ENCODE measurements around the gene HOXA3. TPM values are rescaled to one million over a fixed set of nuclear protein-coding genes. Genes with fewer than 3 reads are reported as not detected.

HOXA3 gene
- not detected for total RNA-seq

DNA sequence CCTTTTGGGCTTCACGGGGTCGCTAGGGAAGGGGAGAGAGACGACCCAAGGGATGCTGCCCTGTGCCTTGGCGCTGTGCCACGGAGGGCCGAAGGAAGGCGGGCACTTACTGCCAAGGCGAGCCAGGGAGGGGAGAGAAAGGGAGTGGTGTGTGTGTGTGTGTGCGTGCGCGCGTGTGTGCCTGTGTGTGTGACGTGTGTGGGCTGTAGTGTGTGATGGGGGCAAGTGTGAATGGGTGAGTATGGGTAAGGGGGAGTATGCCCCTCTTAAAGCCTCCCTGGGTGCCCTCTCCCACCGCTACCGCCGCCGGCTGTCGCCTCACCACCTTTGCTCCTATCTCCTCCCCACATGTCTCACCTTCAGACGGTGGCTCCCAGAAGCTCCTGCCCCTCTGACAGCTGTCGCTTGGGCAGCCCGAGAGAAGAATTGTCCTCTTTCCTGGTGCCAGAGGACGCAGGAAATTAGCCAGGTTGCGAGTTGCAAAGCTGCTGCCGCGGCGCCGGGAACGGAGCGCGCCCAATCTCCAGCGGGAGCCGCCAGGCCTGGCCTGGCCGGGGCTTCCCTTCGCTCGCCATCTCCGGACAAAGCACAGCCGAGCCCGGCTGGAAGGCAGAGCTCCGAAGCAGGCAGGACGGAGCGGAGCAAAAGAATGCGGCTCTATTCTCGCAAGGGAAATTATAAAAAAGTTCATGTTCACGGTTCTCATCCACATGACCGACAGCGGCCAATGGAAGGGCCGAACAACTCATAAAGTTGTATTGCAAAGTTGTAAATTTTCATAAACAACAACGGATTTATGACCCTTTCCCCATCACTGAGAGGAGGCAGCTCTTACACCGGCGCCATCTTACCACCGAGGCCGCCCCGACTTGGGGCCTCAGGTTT is at the start of gene HOXA3:
HOXA3 (minus strand) TSS at position 653 of the 885 bp plus-strand sequence. CDS start 41,943 bp downstream, outside the sequence.

GRCh38 chr7:27199849-27200760 is 47.7 kb upstream of the HOXA3 start, which contains the start of gene HOXA13:
Gene HOXA13 (minus strand): TSS chr7:27200091. CDS start chr7:27200077, 14 bp downstream.

DNA sequence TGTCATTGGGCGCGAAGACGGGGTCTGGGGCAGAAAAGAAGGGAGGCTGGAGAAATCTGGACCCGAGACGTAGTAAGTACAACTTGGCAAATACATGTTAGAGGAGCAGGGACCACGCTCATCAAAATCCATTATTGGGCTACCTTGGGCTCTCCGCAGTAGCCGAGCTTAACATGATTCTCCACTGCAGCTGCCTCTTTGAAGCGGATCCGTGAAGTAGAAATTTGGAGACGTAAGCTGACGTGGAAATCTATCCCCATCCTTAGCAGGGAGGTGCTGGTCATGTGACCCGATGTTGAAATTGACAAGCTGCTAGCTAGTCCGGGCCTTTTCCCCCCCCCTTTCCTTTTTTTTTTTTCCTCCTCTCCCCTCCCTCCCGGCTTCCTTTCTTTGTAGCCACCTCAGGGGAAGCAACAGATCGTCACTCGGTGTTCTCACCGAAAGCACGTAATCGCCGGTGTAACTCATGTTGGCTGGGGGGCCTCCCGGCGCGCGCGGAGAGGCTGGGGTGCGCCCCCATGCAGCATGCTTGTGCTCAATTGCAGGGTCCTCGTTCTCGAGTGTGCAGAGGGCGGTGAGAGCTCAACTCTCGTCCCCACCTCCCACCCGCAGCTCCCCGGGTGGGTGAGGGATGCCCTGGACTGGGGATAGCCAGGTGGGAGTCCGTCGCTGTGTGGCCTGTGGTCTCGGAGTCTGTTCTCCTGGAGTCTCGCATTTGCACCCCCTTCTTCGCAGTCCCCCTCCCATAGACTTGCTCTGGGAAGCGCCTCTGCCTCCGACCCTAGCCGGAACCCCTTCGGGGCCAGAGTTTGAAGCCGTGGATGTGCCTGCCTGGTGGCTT is 32.9 kb upstream of the HOXA3 start, which contains the start of gene HOXA11:
HOXA11 (minus strand) TSS at position 220 of the 841 bp plus-strand sequence; CDS start at position 132, 88 bp downstream.

DNA sequence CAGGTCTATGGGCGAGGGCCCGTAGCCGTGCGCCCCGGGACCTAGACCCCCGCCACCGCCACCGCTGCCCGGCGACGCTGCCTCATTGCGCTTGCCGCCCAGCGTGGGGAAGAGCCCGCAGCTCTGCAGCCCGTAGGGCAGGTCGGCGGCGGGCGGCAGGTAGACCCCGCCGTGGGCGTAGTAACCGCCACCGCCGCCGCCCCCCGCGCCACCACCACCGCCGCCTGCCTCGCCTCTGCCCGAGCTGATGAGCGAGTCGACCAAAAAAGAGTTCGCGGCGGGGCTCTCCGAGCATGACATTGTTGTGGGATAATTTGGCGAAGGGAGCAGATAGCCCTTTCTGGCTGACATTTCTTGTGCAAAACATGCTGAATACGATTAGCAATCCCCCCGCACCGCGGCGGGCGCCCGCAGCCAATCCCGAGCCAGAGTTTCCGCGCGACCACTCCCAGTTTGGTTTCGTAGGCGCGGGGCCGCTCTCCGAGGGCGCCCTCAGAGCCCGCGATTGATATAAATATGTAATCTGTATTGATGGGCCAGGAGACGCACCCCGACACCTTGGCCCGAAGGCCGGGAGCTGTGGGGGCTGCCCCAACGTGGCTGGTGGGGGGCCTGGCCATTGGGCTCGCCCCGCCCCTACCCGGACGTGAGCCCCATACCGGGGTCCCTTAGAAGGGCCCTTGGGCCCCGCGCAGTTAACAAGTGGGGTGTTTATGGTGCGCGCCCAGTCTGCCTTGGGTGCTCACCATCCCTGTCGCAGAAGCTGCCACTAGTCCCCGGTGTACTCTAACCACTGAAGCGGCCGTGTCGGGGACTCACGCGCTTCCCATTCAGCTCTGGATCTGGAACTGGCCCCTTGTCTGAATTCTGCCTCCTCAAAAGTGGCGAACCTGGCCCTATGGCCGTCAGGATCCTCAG is 21.8 kb upstream of the HOXA3 start, which contains the start of gene HOXA10:
HOXA10 (minus strand) TSS at position 365 of the 918 bp plus-strand sequence; CDS start at position 351, 14 bp downstream.

DNA sequence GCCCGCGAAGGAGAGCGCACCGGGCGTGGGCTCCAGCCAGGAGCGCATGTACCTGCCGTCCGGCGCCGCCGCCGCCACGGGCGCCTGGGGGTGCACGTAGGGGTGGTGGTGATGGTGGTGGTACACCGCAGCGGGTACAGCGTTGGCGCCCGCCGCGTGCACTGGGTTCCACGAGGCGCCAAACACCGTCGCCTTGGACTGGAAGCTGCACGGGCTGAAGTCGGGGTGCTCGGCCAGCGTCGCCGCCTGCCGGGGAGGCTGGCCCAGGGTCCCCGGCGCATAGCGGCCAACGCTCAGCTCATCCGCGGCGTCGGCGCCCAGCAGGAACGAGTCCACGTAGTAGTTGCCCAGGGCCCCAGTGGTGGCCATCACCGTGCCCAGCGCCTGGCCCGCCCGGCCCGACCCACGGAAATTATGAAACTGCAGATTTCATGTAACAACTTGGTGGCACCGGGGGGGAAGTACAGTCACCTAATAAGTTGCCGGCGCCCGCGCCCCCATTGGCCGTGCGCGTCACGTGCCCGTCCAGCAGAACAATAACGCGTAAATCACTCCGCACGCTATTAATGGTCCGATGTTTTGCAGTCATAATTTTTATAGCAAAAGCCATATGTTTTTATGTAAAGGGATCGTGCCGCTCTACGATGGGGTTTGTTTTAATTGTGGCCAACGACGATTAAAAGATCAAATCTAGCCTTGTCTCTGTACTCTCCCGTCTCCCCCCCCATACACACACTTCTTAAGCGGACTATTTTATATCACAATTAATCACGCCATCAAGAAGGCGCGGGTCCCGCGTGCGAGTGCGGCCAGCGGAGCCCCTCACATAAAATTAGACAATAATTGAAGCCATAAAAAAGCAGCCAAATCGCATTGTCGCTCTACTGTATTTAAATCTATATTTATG is 13.0 kb upstream of the HOXA3 start, which contains the start of gene HOXA9:
HOXA9 (minus strand) TSS at position 449 of the 907 bp plus-strand sequence; CDS start at position 369, 80 bp downstream.

GRCh38 chr7:27156508-27156898 is 4.1 kb upstream of the HOXA3 start, which contains the start of gene HOXA7:
Gene HOXA7 (minus strand): TSS chr7:27156675. CDS start chr7:27156545, 130 bp downstream.

DNA sequence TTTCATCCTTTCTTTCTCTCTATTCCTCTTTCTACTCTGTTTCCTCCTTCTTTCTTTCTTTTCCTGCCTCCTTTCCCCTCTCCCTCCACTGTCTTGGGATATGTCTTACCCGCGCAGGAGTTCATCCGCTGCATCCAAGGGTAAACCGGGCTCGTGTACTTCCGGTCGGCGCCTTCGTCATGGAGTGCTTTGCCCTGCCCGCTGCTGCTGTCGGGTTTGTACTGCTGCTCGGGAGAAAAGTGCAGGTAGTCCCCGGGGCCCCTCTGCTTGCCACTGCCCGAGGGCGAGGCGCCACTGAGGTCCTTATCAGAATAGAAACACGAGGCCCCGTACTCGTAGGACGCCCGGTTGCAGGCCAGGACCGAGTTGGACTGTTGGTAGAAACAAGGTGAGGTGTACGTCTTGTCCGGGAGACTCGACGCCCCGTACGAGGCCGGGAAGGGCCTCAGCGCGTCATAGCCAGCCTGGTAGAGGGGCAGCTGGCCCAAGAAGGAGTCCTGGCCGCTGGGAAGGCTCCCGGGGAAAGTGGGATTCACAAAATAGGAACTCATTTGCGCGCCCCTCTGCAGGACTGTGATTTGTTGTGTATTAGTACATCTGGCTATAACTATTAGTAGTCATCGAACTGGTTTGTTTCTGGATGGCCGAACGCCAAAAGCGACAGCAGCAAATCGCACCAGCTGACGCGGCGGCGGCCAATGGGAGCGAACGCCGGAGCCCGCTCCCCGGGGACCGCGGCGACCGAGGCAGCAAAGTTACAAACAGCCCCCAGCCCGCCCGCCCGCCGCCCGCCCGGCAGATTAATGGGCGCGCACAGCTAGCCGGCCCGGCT is 5.0 kb downstream of the HOXA3 start, which contains the start of gene HOXA6:
HOXA6 (minus strand) TSS at position 576 of the 832 bp plus-strand sequence; CDS start at position 551, 25 bp downstream.

DNA sequence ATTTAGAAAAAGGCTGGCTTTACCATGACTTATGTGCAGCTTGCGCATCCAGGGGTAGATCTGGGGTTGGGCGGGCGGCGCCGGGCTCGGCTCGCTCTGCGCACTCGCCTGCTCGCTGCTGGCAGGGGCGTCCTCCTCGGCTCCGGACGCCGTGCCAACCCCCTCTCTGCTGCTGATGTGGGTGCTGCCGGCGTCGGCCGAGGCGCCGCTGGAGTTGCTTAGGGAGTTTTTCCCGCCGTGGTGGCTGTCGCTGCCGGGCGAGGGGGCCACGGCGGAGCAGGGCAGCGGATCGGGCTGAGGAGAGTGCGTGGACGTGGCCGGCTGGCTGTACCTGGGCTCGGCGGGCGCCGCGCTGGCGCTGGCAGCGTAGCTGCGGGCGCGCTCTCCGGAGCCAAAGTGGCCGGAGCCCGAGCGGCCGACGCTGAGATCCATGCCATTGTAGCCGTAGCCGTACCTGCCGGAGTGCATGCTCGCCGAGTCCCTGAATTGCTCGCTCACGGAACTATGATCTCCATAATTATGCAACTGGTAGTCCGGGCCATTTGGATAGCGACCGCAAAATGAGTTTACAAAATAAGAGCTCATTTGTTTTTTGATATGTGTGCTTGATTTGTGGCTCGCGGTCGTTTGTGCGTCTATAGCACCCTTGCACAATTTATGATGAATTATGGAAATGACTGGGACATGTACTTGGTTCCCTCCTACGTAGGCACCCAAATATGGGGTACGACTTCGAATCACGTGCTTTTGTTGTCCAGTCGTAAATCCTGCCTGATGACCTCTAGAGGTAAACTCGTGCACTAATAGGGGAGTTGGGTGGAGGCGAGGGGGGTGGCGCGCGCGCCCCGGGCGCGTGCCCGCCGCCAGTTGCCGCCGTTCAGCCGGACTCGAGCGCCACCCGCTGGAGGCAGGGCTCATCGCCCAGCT is 9.1 kb downstream of the HOXA3 start, which contains the start of gene HOXA5:
HOXA5 (minus strand) TSS at position 659 of the 927 bp plus-strand sequence; CDS start at position 585, 74 bp downstream.

GRCh38 chr7:27130540-27131389 is 21.6 kb downstream of the HOXA3 start, which contains the start of gene HOXA4:
Gene HOXA4 (minus strand): TSS chr7:27130757. CDS start chr7:27130733, 24 bp downstream.

DNA sequence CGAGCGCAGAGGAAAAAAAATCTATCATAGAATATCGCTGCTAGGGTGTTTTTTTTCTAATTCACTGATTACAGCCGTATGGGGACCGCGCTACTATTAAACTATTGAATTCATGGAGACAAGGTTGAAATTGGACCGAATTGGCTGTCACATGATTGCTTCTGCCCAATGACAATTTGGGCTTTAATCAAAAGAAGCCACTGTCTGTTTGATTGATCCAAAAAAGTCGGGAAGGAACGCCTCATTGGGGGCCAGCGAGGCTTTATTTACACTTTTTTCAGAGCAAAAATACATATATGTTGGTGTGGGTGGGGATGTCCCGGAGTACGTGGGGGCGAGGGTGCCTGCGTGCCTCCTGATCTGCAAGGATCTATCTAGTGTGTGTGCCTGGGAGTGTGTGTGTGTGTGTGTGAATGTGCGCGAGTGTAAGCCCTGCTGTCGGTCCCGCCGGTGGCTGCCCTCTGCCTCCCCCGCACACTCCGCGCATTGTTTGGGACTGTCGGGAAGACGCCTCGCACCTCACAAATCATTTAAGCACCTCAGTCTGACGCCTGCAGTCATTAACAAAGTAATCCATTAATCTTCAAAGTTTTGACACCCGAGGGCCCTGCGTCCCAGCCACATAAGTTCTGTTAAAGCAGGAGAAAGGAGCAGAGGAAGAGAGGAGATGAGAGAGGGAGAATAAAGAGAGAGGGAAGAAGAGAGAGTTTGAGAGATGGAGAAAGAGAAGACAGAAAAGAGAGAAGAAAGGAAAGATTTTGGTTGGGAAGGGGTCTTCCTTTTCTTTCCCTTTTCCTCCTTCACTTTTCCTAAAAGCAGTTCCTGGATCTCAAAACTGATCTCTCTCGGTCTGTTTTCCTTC is 49.6 kb downstream of the HOXA3 start, which contains the start of gene HOXA2:
HOXA2 (minus strand) TSS at position 103 of the 862 bp plus-strand sequence. CDS start 183 bp downstream, outside the sequence.

GRCh38 chr7:27095897-27096767 is 56.3 kb downstream of the HOXA3 start, which contains the start of gene HOXA1:
Gene HOXA1 (minus strand): TSS chr7:27096000. CDS start chr7:27095912, 88 bp downstream.

